ENCODE measurements around the gene FEN1. TPM values are rescaled to one million over a fixed set of nuclear protein-coding genes. Genes with fewer than 3 reads are reported as not detected.

Gene FEN1
- total and polyA plus RNA-seq, 2 of the 13 experiments (the other 11 are each of a cell fraction or from before 2014, with no cell fraction given) = 12.4 to 102 TPM

- no peak for TF ChIP-seq ZNF841 (CRISPR knock-in tag; IDR thresholded peaks at IDR 0.05; ENCODE audit: borderline replicate concordance)
- TF ChIP-seq ZNF737 (CRISPR knock-in tag; IDR thresholded peaks at IDR 0.05; ENCODE audit: borderline replicate concordance) = no peak
- TF ChIP-seq MYNN (CRISPR knock-in tag; IDR thresholded peaks at IDR 0.05; ENCODE audit: low read depth) = no peak
- TF ChIP-seq AGO2 (optimal IDR thresholded peaks at IDR 0.05; ENCODE audit: low read depth, low read length) = peak; percentile 71
- TF ChIP-seq ZNF761 (CRISPR knock-in tag; conservative IDR thresholded peaks at IDR 0.05) = no peak
- no peak for TF ChIP-seq PHB2 (IDR thresholded peaks at IDR 0.05; ENCODE audit: partially characterized antibody)
- TF ChIP-seq ZNF883 (CRISPR knock-in tag; IDR thresholded peaks at IDR 0.05; ENCODE audit: not compliant biosample characterization) = peak; percentile 48
- TF ChIP-seq SSRP1 (CRISPR knock-in tag; IDR thresholded peaks at IDR 0.05) = no peak
- TF ChIP-seq TMF1 (CRISPR knock-in tag; IDR thresholded peaks at IDR 0.05; ENCODE audit: low read depth) = 0 out of 2 replicates have a peak, but pooled peaks have one; percentile 46
- 0 out of 2 replicates have a peak, but pooled peaks have one; percentile 53 for TF ChIP-seq HNRNPL (IDR thresholded peaks at IDR 0.05; ENCODE audit: low read depth, low read length)
- TF ChIP-seq XBP1 (CRISPR knock-in tag; IDR thresholded peaks at IDR 0.05) = peak; percentile 66; the same call in 1 of the 2 replicates
- no peak for TF ChIP-seq GPBP1L1 (CRISPR knock-in tag; IDR thresholded peaks at IDR 0.05)
- peak; percentile 85; the same call in 1 of the 2 replicates for TF ChIP-seq CCDC6 (CRISPR knock-in tag; IDR thresholded peaks at IDR 0.05)
- TF ChIP-seq KLF15 (CRISPR knock-in tag; IDR thresholded peaks at IDR 0.05; ENCODE audit: borderline replicate concordance) = peak; percentile 15; the same call in 1 of the 2 replicates
- no peak; the same call in 1 of the 2 replicates for TF ChIP-seq ZSCAN9 (CRISPR knock-in tag; IDR thresholded peaks at IDR 0.05; ENCODE audit: borderline replicate concordance)
- TF ChIP-seq MTF1 (CRISPR knock-in tag; IDR thresholded peaks at IDR 0.05) = no peak
- peak; percentile 84 for TF ChIP-seq SALL2 (CRISPR knock-in tag; IDR thresholded peaks at IDR 0.05)
- 0 out of 2 replicates have a peak, but pooled peaks have one; percentile 88 for TF ChIP-seq ZNF773 (CRISPR knock-in tag; IDR thresholded peaks at IDR 0.05; ENCODE audit: borderline replicate concordance)
- peak; percentile 35; the same call in 1 of the 2 replicates for TF ChIP-seq KAT8 (CRISPR knock-in tag; IDR thresholded peaks at IDR 0.05)
- TF ChIP-seq, protein P1, sequence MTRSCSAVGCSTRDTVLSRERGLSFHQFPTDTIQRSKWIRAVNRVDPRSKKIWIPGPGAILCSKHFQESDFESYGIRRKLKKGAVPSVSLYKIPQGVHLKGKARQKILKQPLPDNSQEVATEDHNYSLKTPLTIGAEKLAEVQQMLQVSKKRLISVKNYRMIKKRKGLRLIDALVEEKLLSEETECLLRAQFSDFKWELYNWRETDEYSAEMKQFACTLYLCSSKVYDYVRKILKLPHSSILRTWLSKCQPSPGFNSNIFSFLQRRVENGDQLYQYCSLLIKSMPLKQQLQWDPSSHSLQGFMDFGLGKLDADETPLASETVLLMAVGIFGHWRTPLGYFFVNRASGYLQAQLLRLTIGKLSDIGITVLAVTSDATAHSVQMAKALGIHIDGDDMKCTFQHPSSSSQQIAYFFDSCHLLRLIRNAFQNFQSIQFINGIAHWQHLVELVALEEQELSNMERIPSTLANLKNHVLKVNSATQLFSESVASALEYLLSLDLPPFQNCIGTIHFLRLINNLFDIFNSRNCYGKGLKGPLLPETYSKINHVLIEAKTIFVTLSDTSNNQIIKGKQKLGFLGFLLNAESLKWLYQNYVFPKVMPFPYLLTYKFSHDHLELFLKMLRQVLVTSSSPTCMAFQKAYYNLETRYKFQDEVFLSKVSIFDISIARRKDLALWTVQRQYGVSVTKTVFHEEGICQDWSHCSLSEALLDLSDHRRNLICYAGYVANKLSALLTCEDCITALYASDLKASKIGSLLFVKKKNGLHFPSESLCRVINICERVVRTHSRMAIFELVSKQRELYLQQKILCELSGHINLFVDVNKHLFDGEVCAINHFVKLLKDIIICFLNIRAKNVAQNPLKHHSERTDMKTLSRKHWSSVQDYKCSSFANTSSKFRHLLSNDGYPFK (CRISPR knock-in tag; IDR thresholded peaks at IDR 0.05; ENCODE audit: borderline replicate concordance) = 0 out of 2 replicates have a peak, but pooled peaks have one; percentile 67
- no peak for TF ChIP-seq ZBTB42 (CRISPR knock-in tag; IDR thresholded peaks at IDR 0.05)
Observed at GRCh38 chr11:61814958-61815789, 22.5 kb downstream of the FEN1 start (continued).
